Skin of body (tissue), 2 donors: ENCODE measurements around the gene THSD4. TPM values are rescaled to one million over a fixed set of nuclear protein-coding genes. Genes with fewer than 3 reads are reported as not detected.

Experiments
- DNase-seq: peaks from one replicate; lab custom pipeline; 2025; lab: John Stamatoyannopoulos, UW
- total RNA-seq: library from RNA; depleted of rRNA; stranded (reverse); fragments of >200 nt; gene quantifications from one replicate; pipeline ENCODE4 v1.2.3, GENCODE V29; 2014

The THSD4 gene
- total RNA-seq, 1 donor from 2014 or later: 24.3 TPM

GRCh38 chr15:71529361-71529760, 414.1 kb downstream of the THSD4 start:
- DNase-seq: no peak

GRCh38 chr15:71530116-71530515, 414.8 kb downstream of the THSD4 start:
- DNase-seq: no peak

GRCh38 chr15:71532994-71533393, 417.7 kb downstream of the THSD4 start:
- DNase-seq: no peak

- no peak for DNase-seq
Measured at GRCh38 chr15:71538181-71538580, 422.9 kb downstream of the THSD4 start.

- DNase-seq: no peak
Measured at GRCh38 chr15:71541746-71542145, 426.5 kb downstream of the THSD4 start.

GRCh38 chr15:71542836-71543235, 427.6 kb downstream of the THSD4 start:
- no peak for DNase-seq

GRCh38 chr15:71543413-71543812, 428.1 kb downstream of the THSD4 start:
- DNase-seq: no peak

- no peak for DNase-seq
Measured at GRCh38 chr15:71545223-71545760, 430.0 kb downstream of the THSD4 start.

- no peak for DNase-seq
Measured at GRCh38 chr15:71545923-71546322, 430.7 kb downstream of the THSD4 start.

GRCh38 chr15:71547011-71547410, 431.7 kb downstream of the THSD4 start:
- peak; percentile 16 for DNase-seq

- no peak for DNase-seq
Measured at GRCh38 chr15:71548401-71548807, 433.1 kb downstream of the THSD4 start.

- DNase-seq: no peak
Measured at GRCh38 chr15:71549091-71549490, 433.8 kb downstream of the THSD4 start.

GRCh38 chr15:71549697-71550096, 434.4 kb downstream of the THSD4 start:
- DNase-seq: no peak

GRCh38 chr15:71551566-71551965, 436.3 kb downstream of the THSD4 start:
- no peak for DNase-seq

GRCh38 chr15:71559098-71559497, 443.8 kb downstream of the THSD4 start:
- DNase-seq: no peak

- DNase-seq: no peak
Measured at GRCh38 chr15:71559616-71560015, 444.3 kb downstream of the THSD4 start.

- DNase-seq: no peak
Measured at GRCh38 chr15:71562251-71562650, 447.0 kb downstream of the THSD4 start.

GRCh38 chr15:71564217-71564616, 448.9 kb downstream of the THSD4 start:
- DNase-seq: no peak

- DNase-seq: no peak
Measured at GRCh38 chr15:71565006-71565405, 449.7 kb downstream of the THSD4 start.

- DNase-seq: peak; percentile 26
Measured at GRCh38 chr15:71565631-71566160, 450.4 kb downstream of the THSD4 start.

GRCh38 chr15:71566226-71566625, 451.0 kb downstream of the THSD4 start:
- DNase-seq: no peak

- DNase-seq: no peak
Measured at GRCh38 chr15:71567173-71567572, 451.9 kb downstream of the THSD4 start.

GRCh38 chr15:71568227-71568626, 453.0 kb downstream of the THSD4 start:
- DNase-seq: no peak

- no peak for DNase-seq
Measured at GRCh38 chr15:71570736-71571135, 455.5 kb downstream of the THSD4 start.
